GM18502 (cell line): Measurements from ENCODE around the gene ADD2.

Source experiments
- ATAC-seq: cut with Tn5 transposase; IDR thresholded peaks from one replicate; pipeline ENCODE4 v1.9.1; 2021; ENCODE audit warnings: mild to moderate bottlenecking; ENCODE audit not compliant: unreplicated experiment, poor library complexity

ADD2 gene

DNA sequence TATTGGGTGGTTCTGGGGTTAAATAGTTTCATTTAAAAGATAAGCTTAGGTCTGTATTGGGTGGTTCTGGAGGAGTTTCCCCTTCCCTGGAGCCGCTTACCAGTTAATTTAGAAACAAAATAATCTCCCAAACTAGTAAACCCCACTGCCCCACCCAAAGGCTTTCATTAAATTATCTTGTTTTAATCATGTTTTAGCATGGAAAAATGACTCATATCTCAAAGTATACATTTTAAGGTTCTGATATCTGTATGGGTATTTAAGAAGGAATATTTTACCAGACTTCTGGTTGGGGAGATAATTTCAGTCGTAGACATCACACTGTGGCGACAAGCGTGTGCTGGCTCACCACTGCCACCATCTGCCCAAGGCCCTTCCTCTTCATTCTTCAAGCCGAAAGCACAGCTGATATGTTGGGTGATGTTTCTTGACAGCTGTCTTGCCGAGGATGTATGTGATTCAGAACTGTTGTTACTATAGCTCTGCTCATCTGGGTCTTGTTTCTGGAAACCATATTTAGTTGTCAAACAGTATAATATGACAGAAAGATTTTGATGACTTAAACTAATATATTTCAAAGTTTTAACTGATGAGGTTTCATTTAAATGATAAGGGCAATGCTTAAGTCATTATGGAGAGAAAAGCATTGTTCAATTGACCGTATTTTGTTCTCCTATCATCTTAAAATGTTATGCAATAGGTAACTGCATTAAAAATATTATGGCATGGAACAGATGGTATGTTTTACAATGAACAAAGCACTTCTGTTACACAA, 17.3 kb upstream of the ADD2 start:
- no peak for ATAC-seq

GRCh38 chr2:70784320-70784719, 16.3 kb upstream of the ADD2 start:
- ATAC-seq = no peak

- no peak for ATAC-seq
Observed at GRCh38 chr2:70779911-70780545, 12.0 kb upstream of the ADD2 start.

DNA sequence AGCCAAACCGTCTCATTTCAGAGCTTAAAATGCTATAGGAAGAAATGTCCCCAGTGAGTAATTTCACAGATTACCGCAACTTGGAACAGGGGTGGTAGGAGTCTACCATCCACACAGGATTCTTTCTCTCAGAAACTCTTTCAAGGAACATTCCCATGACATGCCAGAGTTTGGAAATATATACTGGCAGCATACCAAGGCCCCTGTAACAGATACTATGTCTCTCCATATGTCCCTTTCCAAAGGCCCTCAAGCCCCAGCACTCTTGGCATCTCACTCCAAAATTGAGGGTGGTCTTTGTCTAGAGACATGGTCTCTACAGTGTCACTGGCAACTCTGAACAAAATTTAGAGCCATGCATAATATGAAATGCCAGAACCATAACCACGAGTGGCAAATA, 11.5 kb upstream of the ADD2 start:
- ATAC-seq = no peak

GRCh38 chr2:70778676-70779075, 10.7 kb upstream of the ADD2 start:
- ATAC-seq = no peak

GRCh38 chr2:70777450-70777849, 9.4 kb upstream of the ADD2 start:
- ATAC-seq = no peak

- ATAC-seq = no peak
Observed at GRCh38 chr2:70776266-70776665, 8.3 kb upstream of the ADD2 start.

DNA sequence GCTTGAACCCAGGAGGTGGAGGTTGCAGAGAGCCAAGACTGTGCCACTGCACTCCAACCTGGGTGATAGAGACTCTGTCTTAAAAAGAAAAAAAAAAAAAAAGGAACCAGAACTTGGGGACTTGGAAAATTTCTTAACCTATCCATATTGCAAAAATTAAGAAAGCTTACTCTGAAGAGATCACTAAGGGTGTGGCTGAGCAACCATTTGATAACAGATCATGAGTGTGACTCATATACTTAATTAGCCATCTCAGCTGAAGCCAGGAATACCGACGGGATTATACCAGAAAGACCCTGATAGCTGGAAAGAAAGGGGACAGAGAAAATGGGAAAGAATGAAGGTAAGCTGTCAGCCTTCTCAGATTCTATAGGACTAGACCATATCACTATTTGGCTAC, 7.1 kb upstream of the ADD2 start:
- ATAC-seq = no peak

DNA sequence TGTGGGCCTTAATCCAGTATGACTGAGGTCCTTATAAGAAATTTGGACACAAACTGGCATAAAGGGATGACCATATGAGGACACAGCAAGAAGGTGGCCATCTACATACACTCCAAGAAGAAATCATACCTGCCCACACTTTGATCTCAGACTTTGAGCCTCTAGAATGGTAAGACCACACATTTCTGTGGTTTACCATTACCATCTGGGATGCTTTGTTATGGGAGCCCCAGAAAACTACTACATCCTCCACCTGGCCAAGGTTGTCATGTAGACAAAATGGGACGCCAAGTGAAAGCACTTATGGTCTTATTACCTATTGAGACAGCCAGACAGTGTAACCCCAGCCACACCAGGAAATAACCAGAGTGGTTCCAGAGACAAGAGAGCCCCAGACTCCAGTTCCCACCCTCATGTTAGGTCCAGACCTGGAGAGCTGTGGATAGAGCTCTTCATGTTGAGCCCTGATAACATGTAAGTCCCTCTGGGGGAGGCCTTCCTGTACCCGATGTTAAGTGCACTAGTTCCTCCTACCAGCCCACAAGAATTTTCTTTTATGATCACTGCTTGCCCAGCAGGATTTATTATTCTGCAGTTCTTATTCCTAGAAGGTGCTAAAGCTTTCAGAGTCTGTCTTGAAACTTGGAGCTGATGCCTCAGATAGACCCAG, 4.6 kb upstream of the ADD2 start:
- ATAC-seq = no peak

- peak; percentile 71 for ATAC-seq
Observed at GRCh38 chr2:70771446-70771845, 3.4 kb upstream of the ADD2 start.

DNA sequence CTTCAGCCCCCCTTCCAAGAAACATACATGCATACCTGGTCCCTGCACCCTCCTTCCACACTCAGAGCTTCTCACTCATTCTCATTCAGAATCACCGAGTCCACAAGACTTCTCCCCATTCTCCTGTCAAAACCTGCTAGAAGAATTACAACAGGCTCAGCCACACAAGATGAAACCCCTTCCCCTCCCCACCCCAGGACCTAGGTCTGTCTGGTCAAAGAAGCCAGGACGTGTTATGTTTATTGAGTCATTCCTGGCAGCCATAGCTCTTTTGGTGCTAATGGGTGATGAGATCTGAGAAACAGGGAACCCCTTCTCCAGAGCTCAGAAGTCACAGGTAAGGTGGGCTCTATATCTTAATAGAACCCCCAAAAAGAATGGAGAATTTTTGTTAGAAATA, 1.4 kb upstream of the ADD2 start:
- ATAC-seq = no peak

DNA sequence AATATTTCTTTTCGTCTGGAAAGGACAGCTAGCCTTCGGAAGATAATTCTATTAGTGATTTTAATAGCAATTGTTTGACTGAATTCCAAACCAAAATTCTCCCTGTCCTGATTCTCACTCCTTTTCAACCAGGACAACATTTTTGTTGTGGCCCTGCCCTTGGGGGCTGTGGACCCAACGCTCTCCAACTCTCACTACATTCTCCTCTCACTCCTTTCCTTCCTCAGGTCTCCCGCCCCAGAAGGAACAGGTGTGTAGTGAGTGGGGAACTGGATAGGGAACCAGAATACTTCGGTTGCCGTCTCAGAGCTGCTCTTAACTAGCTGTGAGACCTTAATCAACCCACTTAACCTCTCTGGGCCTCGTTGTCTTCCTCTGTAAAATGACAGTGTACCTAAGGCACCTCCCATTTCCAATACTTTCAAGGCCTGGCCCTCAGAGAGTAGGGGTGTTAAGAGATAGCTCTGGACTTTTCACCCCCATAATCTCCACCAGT, 638 bp upstream of the ADD2 start:
- ATAC-seq = no peak

- ATAC-seq = no peak
Observed at GRCh38 chr2:70767079-70767698, 811 bp downstream of the ADD2 start.

DNA sequence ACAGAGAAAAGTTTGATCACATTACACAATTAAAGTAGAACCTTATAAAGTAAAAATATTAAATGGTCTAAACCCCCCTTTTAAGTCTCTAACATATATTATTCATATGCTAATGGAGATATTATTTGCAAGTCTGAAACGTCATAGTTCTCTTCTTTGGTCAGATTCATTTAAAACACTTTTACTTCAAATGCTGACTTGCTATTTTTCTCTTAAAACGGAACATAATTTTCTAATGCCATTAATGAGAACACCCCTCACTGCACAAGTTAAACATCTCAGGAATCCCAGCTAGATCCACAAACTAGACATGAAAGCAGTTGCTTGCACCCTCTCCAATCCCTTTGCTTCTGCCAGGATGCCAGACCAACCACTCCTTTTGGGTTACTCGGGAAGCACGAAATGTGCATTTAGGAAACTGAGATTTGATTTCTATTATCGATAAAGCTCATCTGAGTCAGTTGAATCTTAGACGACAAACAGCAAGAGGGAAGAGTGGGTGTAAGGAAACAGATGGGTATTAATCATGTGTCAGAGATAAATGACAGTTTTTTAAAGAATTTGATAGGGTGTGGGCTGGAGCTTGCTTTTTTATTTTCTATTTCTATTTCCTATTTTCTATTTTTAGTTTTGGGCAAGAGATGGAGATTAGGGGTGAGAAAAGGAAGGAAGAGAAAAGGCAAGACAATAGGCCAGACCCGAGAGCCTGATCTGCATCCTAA, 1.5 kb downstream of the ADD2 start:
- ATAC-seq = no peak

DNA sequence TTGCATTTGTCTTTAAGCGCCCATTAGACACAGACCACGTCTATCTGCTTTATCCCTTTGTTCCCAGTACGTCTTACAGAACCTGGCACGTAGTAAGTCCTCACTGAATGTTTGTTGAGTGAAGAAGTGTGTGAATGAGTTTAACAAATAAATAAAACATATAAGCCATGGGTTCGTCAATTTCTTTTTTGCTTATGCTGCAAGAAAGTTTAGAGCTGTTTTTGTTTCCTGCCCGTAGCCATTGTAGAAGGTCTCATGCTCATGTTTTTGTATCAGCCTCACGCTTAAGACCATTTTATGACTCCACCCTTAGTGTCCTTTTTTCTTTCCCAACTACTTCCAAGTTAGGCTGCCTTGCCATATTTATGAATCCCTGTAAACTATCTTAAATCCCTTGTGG, 2.5 kb downstream of the ADD2 start:
- no peak for ATAC-seq

DNA sequence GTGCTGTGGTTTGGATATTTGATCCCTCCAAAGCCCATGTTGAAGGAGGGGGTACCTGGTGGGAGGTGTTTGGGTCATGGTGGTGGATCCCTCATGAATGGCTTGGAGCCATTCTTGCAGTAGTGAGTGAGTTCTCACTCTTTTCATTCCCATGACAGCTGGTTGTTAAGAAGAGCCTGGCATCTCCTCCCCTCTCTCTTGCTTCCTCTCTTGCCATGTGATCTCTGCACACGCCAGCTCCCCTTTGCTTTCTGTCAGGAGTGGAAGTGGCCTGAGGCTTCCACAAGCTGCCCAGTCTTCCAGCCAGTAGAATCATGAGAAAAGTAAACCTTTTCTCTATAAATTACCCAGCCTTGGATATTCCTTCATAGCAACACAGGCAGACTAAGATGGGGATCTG, 8.6 kb downstream of the ADD2 start:
- ATAC-seq = no peak

GRCh38 chr2:70757966-70758365, 10.0 kb downstream of the ADD2 start:
- ATAC-seq = no peak

- ATAC-seq = no peak
Observed at GRCh38 chr2:70757360-70757759, 10.6 kb downstream of the ADD2 start.

GRCh38 chr2:70756128-70756527, 11.9 kb downstream of the ADD2 start:
- no peak for ATAC-seq

DNA sequence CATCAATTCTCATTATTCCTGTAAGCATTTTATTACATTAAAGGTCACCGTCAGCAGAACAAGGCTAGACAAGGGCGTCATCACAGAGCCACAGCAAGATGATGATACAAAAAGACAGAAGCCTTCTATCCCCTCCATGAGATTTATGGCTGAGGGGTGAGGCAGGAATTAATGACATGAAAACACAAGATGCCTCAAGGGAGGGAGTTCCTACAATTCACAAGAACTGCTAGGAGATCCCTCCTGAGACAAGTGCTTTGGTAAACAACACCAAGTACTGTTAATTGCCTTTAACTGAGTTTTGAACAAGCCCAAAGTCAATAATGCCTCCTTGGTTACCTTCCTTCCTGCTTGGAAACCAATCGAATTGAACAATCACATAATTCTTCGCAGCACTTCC, 14.1 kb downstream of the ADD2 start:
- ATAC-seq = no peak
